ENCODE results near the gene GSTK1.
"Not testable (repeated sequence)": the region's sequence is repeated elsewhere in the genome, so short reads cannot be mapped to it uniquely, and the experiment has no call there.

GSTK1 gene

DNA sequence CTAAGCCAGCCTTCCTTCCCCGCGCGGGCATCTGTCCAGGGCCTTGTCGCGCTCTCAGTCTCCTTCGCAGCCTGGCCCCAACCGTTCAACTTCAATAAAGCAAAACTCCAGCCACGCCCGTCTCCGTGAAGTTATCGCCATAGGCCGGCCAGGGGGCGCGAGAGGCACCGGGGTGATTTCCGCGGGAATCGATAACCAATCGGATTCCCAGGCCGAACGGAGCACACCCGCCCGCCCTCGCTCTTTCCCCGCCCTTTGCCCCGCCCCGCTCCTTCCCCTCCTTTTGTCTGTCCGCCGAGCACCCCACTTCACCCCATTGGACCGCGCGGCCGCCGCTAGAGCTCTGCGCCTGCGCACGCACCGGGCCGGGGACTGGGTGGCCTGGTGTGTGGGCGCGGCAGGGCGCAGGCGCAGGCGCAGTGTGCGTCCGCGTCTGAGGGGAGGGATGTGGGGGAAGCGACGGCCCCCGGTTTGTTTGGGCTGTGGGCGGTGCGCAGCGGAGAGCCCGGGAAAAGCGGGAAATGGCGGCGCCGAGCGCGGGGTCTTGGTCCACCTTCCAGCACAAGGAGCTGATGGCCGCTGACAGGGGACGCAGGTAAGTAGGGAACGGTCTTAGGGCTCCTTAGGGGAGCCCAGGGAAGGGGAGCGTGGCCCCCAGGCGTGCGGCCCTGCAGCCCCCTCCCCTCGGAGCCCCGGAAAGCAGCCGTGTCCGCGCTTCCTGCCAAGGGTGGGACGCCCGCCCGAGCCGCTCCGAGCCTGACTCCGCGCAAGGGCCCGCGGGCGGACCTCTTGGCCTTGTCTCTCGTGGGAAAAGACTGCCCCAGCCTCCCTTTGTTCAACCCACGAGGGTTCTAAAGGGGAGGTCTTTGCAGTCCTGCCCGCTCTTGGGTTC lies 24.9 kb downstream of the GSTK1 start, which contains the start of gene CASP2:
CASP2 (plus strand) TSS at position 417 of the 892 bp plus-strand sequence; CDS start at position 522, 105 bp downstream.
- POLR2A ChIA-PET (ENCODE audit: low non-redundant PET) = interaction anchor here (0.7 kb wide), 1 partner anchor 746 kb away, joined by 3 read pairs; no protein-coding TSS in a partner anchor
- peak; percentile 99 for DNase-seq (ENCODE audit: low spot score)
- no peak for TF ChIP-seq CTCF (conservative IDR thresholded peaks at IDR 0.05; ENCODE audit: low read depth)
- CTCF ChIA-PET = no interaction called here
- peak within 1 kb of the TSS; percentile 86 for H3K27ac ChIP-seq

- DNase-seq (ENCODE audit: low spot score) = no peak
- no peak for TF ChIP-seq CTCF (conservative IDR thresholded peaks at IDR 0.05; ENCODE audit: low read depth)
- POLR2A ChIA-PET (ENCODE audit: low non-redundant PET) = interaction anchor here (0.7 kb wide), 1 partner anchor 747 kb away, joined by 3 read pairs; no protein-coding TSS in a partner anchor
Measured at GRCh38 chr7:143288836-143289235, 25.6 kb downstream of the GSTK1 start.

DNA sequence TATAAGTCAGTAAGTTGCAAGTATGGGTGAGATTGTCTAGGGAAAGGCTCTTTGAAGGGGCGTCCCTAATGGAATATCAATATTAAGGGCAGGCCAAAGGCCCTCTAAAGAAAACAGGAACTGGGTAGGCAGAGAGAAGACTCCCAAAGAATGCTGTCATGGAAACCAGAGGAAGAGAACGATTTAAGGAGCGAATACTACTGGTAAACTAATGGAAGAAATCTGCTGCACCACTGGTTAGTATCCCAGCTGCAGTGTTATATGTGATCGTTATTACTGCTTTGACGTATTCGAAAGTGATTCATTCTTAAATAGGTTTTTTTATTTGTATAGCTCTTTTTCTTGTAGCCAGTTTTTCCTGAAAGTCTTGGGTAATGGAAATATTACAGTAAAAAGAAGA lies 26.2 kb downstream of the GSTK1 start:
- CTCF ChIA-PET = no interaction called here
- no peak overlapping the region for H3K27ac ChIP-seq
- no peak for DNase-seq (ENCODE audit: low spot score)
- no peak for TF ChIP-seq CTCF (conservative IDR thresholded peaks at IDR 0.05; ENCODE audit: low read depth)
- POLR2A ChIA-PET (ENCODE audit: low non-redundant PET) = no interaction called here

More at GRCh38 chr7:143288836-143289235, 25.6 kb downstream of the GSTK1 start:
- CTCF ChIA-PET = no interaction called here
- H3K27ac ChIP-seq = peak overlapping the region; percentile 86

DNA sequence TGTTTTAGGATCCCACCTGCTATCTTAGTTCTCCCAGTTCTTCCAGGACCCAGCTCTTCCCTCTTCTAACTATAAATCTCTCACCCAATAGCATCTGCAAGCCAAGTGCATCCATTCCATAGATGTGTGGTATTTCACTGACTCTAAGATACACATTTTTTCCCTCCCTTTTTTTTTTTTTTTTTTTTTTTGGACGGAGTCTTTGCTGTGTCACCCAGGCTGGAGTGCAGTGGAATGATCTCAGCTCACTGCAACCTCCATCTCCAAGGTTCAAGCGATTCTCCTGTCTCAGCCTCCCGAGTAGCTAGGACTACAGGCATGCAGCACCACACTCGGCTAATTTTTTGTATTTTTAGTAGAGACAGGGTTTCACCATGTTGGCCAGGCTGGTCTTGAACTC lies 26.6 kb downstream of the GSTK1 start:
- DNase-seq (ENCODE audit: low spot score); CTCF ChIA-PET; H3K27ac ChIP-seq; POLR2A ChIA-PET (ENCODE audit: low non-redundant PET): not testable (repeated sequence)

DNA sequence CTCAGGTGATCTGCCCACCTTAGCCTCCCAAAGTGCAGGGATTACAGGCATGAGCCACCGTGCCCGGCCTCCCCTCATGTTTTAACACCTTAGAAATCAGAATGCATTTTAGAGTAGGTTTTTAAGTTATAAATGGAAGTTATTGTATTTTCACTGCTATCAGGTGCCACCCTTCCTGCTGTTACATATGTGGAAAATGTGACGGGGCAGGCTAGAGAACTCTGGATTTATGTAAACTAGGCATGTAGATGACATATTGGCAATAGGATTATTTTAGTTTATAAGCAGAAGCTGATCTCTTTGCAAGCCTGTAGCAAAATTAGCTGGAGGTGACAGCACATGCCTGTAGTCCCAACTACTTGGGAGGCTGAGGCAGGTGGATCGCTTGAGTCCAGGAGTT lies 27.1 kb downstream of the GSTK1 start:
- DNase-seq (ENCODE audit: low spot score) = no peak
- no peak overlapping the region for H3K27ac ChIP-seq
- ChIA-PET POLR2A (ENCODE audit: low non-redundant PET) (no interaction called here), CTCF (no interaction called here)
- no peak for TF ChIP-seq CTCF (conservative IDR thresholded peaks at IDR 0.05; ENCODE audit: low read depth)

- ChIA-PET CTCF (interaction anchor here (0.7 kb wide), 1 partner anchor 13 kb away, joined by 3 read pairs; no protein-coding TSS in a partner anchor), POLR2A (ENCODE audit: low non-redundant PET) (no interaction called here)
- TF ChIP-seq CTCF (conservative IDR thresholded peaks at IDR 0.05; ENCODE audit: low read depth) = no peak
- no peak overlapping the region for H3K27ac ChIP-seq
- no peak for DNase-seq (ENCODE audit: low spot score)
Measured at GRCh38 chr7:143292876-143293275, 29.6 kb downstream of the GSTK1 start.

DNA sequence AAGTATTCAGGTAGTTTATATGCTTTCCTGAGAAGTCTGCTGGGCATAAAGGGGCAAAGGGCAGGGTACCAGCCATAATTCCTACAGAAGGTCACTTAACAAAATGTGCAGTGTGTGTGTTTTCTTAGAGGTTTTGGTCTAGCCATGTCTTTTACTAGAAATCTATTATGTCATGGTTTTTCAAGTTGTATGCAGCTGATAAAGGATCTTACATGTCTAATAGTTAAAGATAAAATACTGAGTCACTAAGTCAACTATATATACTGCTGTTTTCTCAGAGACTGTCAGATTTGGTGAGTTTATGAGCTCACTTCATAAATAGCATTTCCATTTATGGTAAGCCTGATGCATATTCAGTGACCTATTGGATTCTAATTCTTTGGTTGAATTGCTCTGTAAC lies 32.6 kb downstream of the GSTK1 start:
- no peak overlapping the region for H3K27ac ChIP-seq
- POLR2A ChIA-PET (ENCODE audit: low non-redundant PET) = no interaction called here
- CTCF ChIA-PET = no interaction called here
- no peak for TF ChIP-seq CTCF (conservative IDR thresholded peaks at IDR 0.05; ENCODE audit: low read depth)
- DNase-seq (ENCODE audit: low spot score) = no peak

All from RWPE1 (cell line).